Right hindlimb (tissue), 1 donor: ENCODE data around the gene CHGA.
A peak's percentile ranks its signal among the peaks of the same experiment; 100 is the strongest.

Experiments
- DNase-seq: peaks from one replicate; pipeline ENCODE4 v3.0.0-alpha.2; 2018

CHGA gene

GRCh38 chr14:92922883-92923743 is at the start of gene CHGA:
TSS of gene CHGA (plus strand) at chr14:92923150. CDS start at chr14:92923360, 210 bp downstream.
- peak; percentile 80 for DNase-seq

GRCh38 chr14:92874962-92875661 is 47.8 kb upstream of the CHGA start:
- DNase-seq, result no peak

GRCh38 chr14:92877757-92878431 is 45.1 kb upstream of the CHGA start:
- DNase-seq, result peak; percentile 28

GRCh38 chr14:92880351-92880750 is 42.6 kb upstream of the CHGA start:
- no peak for DNase-seq

- no peak for DNase-seq
Measured at GRCh38 chr14:92880851-92881250, 42.1 kb upstream of the CHGA start.

GRCh38 chr14:92883066-92883465 is 39.9 kb upstream of the CHGA start:
- no peak for DNase-seq

- DNase-seq, result no peak
Measured at GRCh38 chr14:92884410-92884809, 38.5 kb upstream of the CHGA start.

GRCh38 chr14:92885279-92886061 is 37.5 kb upstream of the CHGA start:
- no peak for DNase-seq

GRCh38 chr14:92886337-92886736 is 36.6 kb upstream of the CHGA start:
- no peak for DNase-seq

- no peak for DNase-seq
Measured at GRCh38 chr14:92887157-92887556, 35.8 kb upstream of the CHGA start.

GRCh38 chr14:92888896-92889295 is 34.1 kb upstream of the CHGA start:
- no peak for DNase-seq

GRCh38 chr14:92890830-92891588 is 31.9 kb upstream of the CHGA start:
- DNase-seq, result no peak

- DNase-seq, result no peak
Measured at GRCh38 chr14:92892589-92892988, 30.4 kb upstream of the CHGA start.

- DNase-seq, result no peak
Measured at GRCh38 chr14:92895352-92895878, 27.5 kb upstream of the CHGA start.

GRCh38 chr14:92897922-92898565 is 24.9 kb upstream of the CHGA start:
- no peak for DNase-seq

GRCh38 chr14:92898566-92899131 is 24.3 kb upstream of the CHGA start:
- DNase-seq, result no peak

- no peak for DNase-seq
Measured at GRCh38 chr14:92900660-92901059, 22.3 kb upstream of the CHGA start.

GRCh38 chr14:92902191-92902590 is 20.8 kb upstream of the CHGA start:
- DNase-seq, result no peak

GRCh38 chr14:92902726-92903125 is 20.2 kb upstream of the CHGA start:
- DNase-seq, result no peak

GRCh38 chr14:92903359-92903758 is 19.6 kb upstream of the CHGA start:
- DNase-seq, result no peak

- DNase-seq, result no peak
Measured at GRCh38 chr14:92905667-92906066, 17.3 kb upstream of the CHGA start.
